H1 (cell line): ENCODE results near the gene HRNR. TPM values are rescaled to one million over a fixed set of nuclear protein-coding genes. Genes with fewer than 3 reads are reported as not detected.

Source experiments
- CTCF ChIA-PET: fragments of 300-600 bp; sonication (Branson Sonifier 250); formaldehyde crosslinking; loops from one replicate; lab custom pipeline; 2021; ENCODE audit not compliant: partially characterized antibody; lab: Charles Lee
- POLR2A ChIA-PET: fragments of 300-600 bp; sonication (Branson Sonifier 250); formaldehyde crosslinking; loops from one replicate; lab custom pipeline; 2021; ENCODE audit warnings: inconsistent platforms; ENCODE audit not compliant: partially characterized antibody; lab: Charles Lee
- DNase-seq, 2 experiments: peaks; one replicate each; pipeline versions ENCODE4 v3.0.0 to v3.0.0-alpha.2; 2010 to 2022; ENCODE audit warnings: low spot score in 2 of 2, low read depth in 1 of 2, mixed read lengths in 1 of 2
- FAIRE-seq: peaks from 2 replicates; lab custom pipeline; 2011; peaks lifted over from hg19 to GRCh38; lab: Jason Lieb, UNC
- H2AFZ ChIP-seq: 2 replicates; pipeline ENCODE4 v1.8.1; 2012; ENCODE audit warnings: low read length, inconsistent platforms
- H2AK5ac ChIP-seq: 2 replicates; pipeline ENCODE4 v1.6.1; 2013; ENCODE audit warnings: low read depth, low read length
- H2BK120ac ChIP-seq: replicated peaks from 2 replicates; pipeline ENCODE3; 2013; ENCODE audit warnings: low read depth, low read length, inconsistent platforms
- H2BK12ac ChIP-seq: 2 replicates; pipeline ENCODE4 v1.6.1; 2013; ENCODE audit warnings: low read depth, low read length
- H2BK15ac ChIP-seq: 2 replicates; pipeline ENCODE4 v1.6.1; 2013; ENCODE audit warnings: low read length
- H2BK20ac ChIP-seq: 2 replicates; pipeline ENCODE4 v1.6.1; 2013; ENCODE audit warnings: low read length
- H2BK5ac ChIP-seq: 2 replicates; pipeline ENCODE4 v1.6.1; 2013; ENCODE audit warnings: low read depth, low read length
- H3K14ac ChIP-seq: 2 replicates; pipeline ENCODE4 v1.6.1; 2013; ENCODE audit warnings: inconsistent platforms; ENCODE audit not compliant: insufficient read length
- H3K18ac ChIP-seq: 2 replicates; pipeline ENCODE4 v1.6.1; 2013; ENCODE audit warnings: low read length; ENCODE audit errors: extremely low read depth
- H3K23ac ChIP-seq: 2 replicates; pipeline ENCODE4 v1.6.1; 2013; ENCODE audit warnings: inconsistent platforms; ENCODE audit not compliant: insufficient read length
- H3K23me2 ChIP-seq: 2 replicates; pipeline ENCODE4 v1.6.1; 2013; ENCODE audit warnings: low read depth, low read length
- H3K27ac ChIP-seq: 2 replicates; pipeline ENCODE4 v1.6.1; 2011; ENCODE audit warnings: low read depth, low read length, inconsistent platforms
- H3K27me3 ChIP-seq, 4 experiments: replicated peaks in 1 of 4; 1 replicate in 1 of 4; 2 replicates in 3 of 4; pipeline versions ENCODE4 v1.6.1 to v1.8.1; 2011 to 2013; ENCODE audit warnings: low read length in 3 of 4, mild to moderate bottlenecking in 3 of 4, inconsistent platforms in 2 of 4, mixed read lengths in 2 of 4, moderate library complexity in 1 of 4; ENCODE audit not compliant: control insufficient read depth in 3 of 4, insufficient read depth in 3 of 4; ENCODE audit errors: extremely low read depth in 1 of 4
- H3K36me3 ChIP-seq, 4 experiments: 2 replicates each; pipeline versions ENCODE4 v1.6.1 to v1.8.1; 2011 to 2013; ENCODE audit warnings: mild to moderate bottlenecking in 4 of 4, low read length in 3 of 4, moderate library complexity in 2 of 4, control low read depth in 1 of 4, inconsistent platforms in 1 of 4; ENCODE audit not compliant: insufficient read depth in 4 of 4, control insufficient read depth in 2 of 4
- H3K4ac ChIP-seq: replicated peaks from 2 replicates; pipeline ENCODE3; 2013; ENCODE audit warnings: low read length, low read depth, mixed read lengths, inconsistent platforms; ENCODE audit not compliant: insufficient read length
- H3K4me1 ChIP-seq, 4 experiments: replicated peaks in 1 of 4; 1 replicate in 1 of 4; 2 replicates in 3 of 4; pipeline versions ENCODE4 v1.6.1 to v1.8.1; 2011 to 2013; ENCODE audit warnings: low read length in 3 of 4, inconsistent platforms in 2 of 4, mixed read lengths in 1 of 4; ENCODE audit not compliant: insufficient read depth in 4 of 4, control insufficient read depth in 3 of 4
- H3K4me2 ChIP-seq, 2 experiments: 2 replicates each; pipeline versions ENCODE4 v1.6.1 to v1.8.1; 2011 to 2013; ENCODE audit warnings: low read depth in 2 of 2, low read length in 2 of 2, control low read depth in 1 of 2, inconsistent platforms in 1 of 2, mild to moderate bottlenecking in 1 of 2; ENCODE audit not compliant: insufficient read depth in 1 of 2
- H3K4me3 ChIP-seq, 4 experiments: fragments of 200-600, 300-600 bp in 1 of 4; sonication (generic), shearing (Covaris generic), sonication (Bioruptor Twin) in 1 of 4; 2 replicates each; pipeline versions ENCODE4 v1.5.1 to v1.8.1; 2011 to 2016; ENCODE audit warnings: low read length in 4 of 4, low read depth in 3 of 4, control low read depth in 2 of 4, inconsistent platforms in 2 of 4, mild to moderate bottlenecking in 2 of 4, mixed read lengths in 1 of 4, moderate library complexity in 1 of 4; ENCODE audit not compliant: insufficient read depth in 2 of 4; ENCODE audit errors: extremely low read depth in 1 of 4
- H3K56ac ChIP-seq: replicated peaks from 2 replicates; pipeline ENCODE3; 2013; ENCODE audit warnings: low read depth, mild to moderate bottlenecking, mixed read lengths, low read length, inconsistent platforms; ENCODE audit not compliant: insufficient read length
- H3K79me1 ChIP-seq: 2 replicates; pipeline ENCODE4 v1.6.1; 2013; ENCODE audit warnings: low read depth, low read length, control low read depth
- H3K79me2 ChIP-seq, 2 experiments: 2 replicates each; pipeline versions ENCODE4 v1.6.1 to v1.8.1; 2012 to 2013; ENCODE audit warnings: low read length in 2 of 2, mild to moderate bottlenecking in 2 of 2, inconsistent platforms in 1 of 2; ENCODE audit not compliant: insufficient read depth in 2 of 2, control insufficient read depth in 1 of 2
- H3K9ac ChIP-seq, 4 experiments: replicated peaks in 1 of 4; 1 replicate in 1 of 4; 2 replicates in 3 of 4; pipeline versions ENCODE4 v1.6.1 to v1.8.1; 2011 to 2013; ENCODE audit warnings: low read depth in 3 of 4, low read length in 3 of 4, control low read depth in 2 of 4, mild to moderate bottlenecking in 2 of 4, moderate library complexity in 2 of 4, inconsistent platforms in 1 of 4; ENCODE audit errors: extremely low read depth in 1 of 4
- H3K9me3 ChIP-seq, 2 experiments: 2 replicates each; pipeline versions ENCODE4 v1.6.1 to v1.8.1; 2012 to 2013; ENCODE audit warnings: mild to moderate bottlenecking in 2 of 2, moderate library complexity in 2 of 2, control low read depth in 1 of 2, inconsistent platforms in 1 of 2, low read depth in 1 of 2, low read length in 1 of 2, mixed read lengths in 1 of 2; ENCODE audit not compliant: insufficient read depth in 2 of 2
- H4K20me1 ChIP-seq, 2 experiments: replicated peaks in 1 of 2; 2 replicates each; pipeline versions ENCODE3 to v1.8.1; 2011 to 2013; ENCODE audit warnings: inconsistent platforms in 2 of 2, low read length in 2 of 2, mild to moderate bottlenecking in 1 of 2; ENCODE audit not compliant: insufficient read depth in 2 of 2, control insufficient read depth in 1 of 2
- H4K5ac ChIP-seq: 2 replicates; pipeline ENCODE4 v1.6.1; 2013; ENCODE audit warnings: low read length, low read depth, mixed read lengths, inconsistent platforms; ENCODE audit not compliant: insufficient read length
- H4K8ac ChIP-seq: 2 replicates; pipeline ENCODE4 v1.8.0; 2013; ENCODE audit warnings: mild to moderate bottlenecking, moderate library complexity, low read length, inconsistent platforms; ENCODE audit not compliant: insufficient read depth; ENCODE audit errors: extremely low read depth
- H4K91ac ChIP-seq: replicated peaks from 2 replicates; pipeline ENCODE3; 2013; ENCODE audit warnings: low read length, mixed read lengths, inconsistent platforms; ENCODE audit not compliant: insufficient read length
- BCL11A ChIP-seq, 2 experiments: IDR thresholded peaks; one replicate each; pipeline ENCODE4 v1.6.1; 2011; ENCODE audit warnings: low read depth in 2 of 2, low read length in 2 of 2, mild to moderate bottlenecking in 2 of 2
- E2F6 ChIP-seq: IDR thresholded peaks from 2 replicates; pipeline ENCODE4 v1.6.1; 2012; ENCODE audit warnings: inconsistent platforms
- GABPA ChIP-seq: IDR thresholded peaks from 2 replicates; pipeline ENCODE4 v1.6.1; 2011; ENCODE audit warnings: mild to moderate bottlenecking, low read length, moderate library complexity, borderline replicate concordance; ENCODE audit not compliant: insufficient read depth
- KDM1A ChIP-seq: fragments of 200-600, 300-600 bp; sonication (generic); IDR thresholded peaks from 2 replicates; pipeline ENCODE4 v1.7.1; 2016; ENCODE audit warnings: mild to moderate bottlenecking, low read length, borderline replicate concordance
- KDM4A ChIP-seq: IDR thresholded peaks from one replicate; pipeline ENCODE4 v1.7.1; 2012; ENCODE audit warnings: low read depth, mild to moderate bottlenecking, moderate library complexity, low read length, inconsistent platforms; ENCODE audit not compliant: severe bottlenecking
- NANOG ChIP-seq: IDR thresholded peaks from 2 replicates; pipeline ENCODE4 v1.6.1; 2011; ENCODE audit warnings: low read length, low read depth, mild to moderate bottlenecking, inconsistent platforms; ENCODE audit not compliant: insufficient read depth, poor library complexity, severe bottlenecking
- PHF8 ChIP-seq: fragments of 200-600 bp; sonication (generic); conservative IDR thresholded peaks from 2 replicates; pipeline ENCODE4 v1.7.1; 2012; ENCODE audit warnings: low read depth, mild to moderate bottlenecking, inconsistent platforms, low read length, moderate library complexity
- RAD21 ChIP-seq, 2 experiments: IDR thresholded peaks in 1 of 2; conservative IDR thresholded peaks in 1 of 2; 2 replicates each; pipeline ENCODE4 v1.6.1; 2011; ENCODE audit warnings: low read depth in 2 of 2, low read length in 2 of 2, improper control_type of control experiment in 1 of 2, inconsistent platforms in 1 of 2, mild to moderate bottlenecking in 1 of 2, moderate library complexity in 1 of 2
- RNF2 ChIP-seq: fragments of 200-900, 300-1000 bp; sonication (generic); IDR thresholded peaks from 2 replicates; pipeline ENCODE4 v1.7.1; 2016; ENCODE audit warnings: borderline replicate concordance, low read depth, mild to moderate bottlenecking, antibody characterized with exemption, low read length; ENCODE audit not compliant: poor library complexity, severe bottlenecking; ENCODE audit errors: missing control alignments
- SUZ12 ChIP-seq: fragments of 200-600 bp; sonication (generic); IDR thresholded peaks from 2 replicates; pipeline ENCODE4 v1.6.1; 2012; ENCODE audit warnings: mild to moderate bottlenecking, inconsistent platforms, low read length, moderate library complexity, mixed read lengths
- TAF1 ChIP-seq: IDR thresholded peaks from 2 replicates; pipeline ENCODE4 v1.6.1; 2011; ENCODE audit warnings: mild to moderate bottlenecking, low read depth, low read length
- TCF12 ChIP-seq: IDR thresholded peaks from 2 replicates; pipeline ENCODE4 v1.6.1; 2011; ENCODE audit warnings: low read depth, mild to moderate bottlenecking, low read length
- YY1 ChIP-seq: IDR thresholded peaks from 2 replicates; pipeline ENCODE4 v1.6.1; 2011; ENCODE audit warnings: low read depth, mild to moderate bottlenecking, low read length
- polyA plus RNA-seq, 7 experiments: library from polyadenylated mRNA; depleted of rRNA in 3 of 7; stranded (reverse) in 5 of 7; unstranded in 2 of 7; fragments of >200 nt in 5 of 7; fragments of 200-250 nt in 2 of 7; gene quantifications; 1 replicate in 5 of 7; 2 replicates in 1 of 7; 4 replicates in 1 of 7; pipeline versions ENCODE4 v1.2.1 to v1.2.3, GENCODE V29; 2011 to 2013; ENCODE audit warnings: missing spikeins in 2 of 7, mixed read lengths in 2 of 7
- total RNA-seq: library from RNA; stranded (reverse); fragmentation: NEBNext Ultra II Directional; extraction: Animal tissue kit (Norgen Biotek cat#: 25700); gene quantifications from 2 replicates; pipeline ENCODE4 v1.2.1, GENCODE V29; 2021

HRNR gene
- total and polyA plus RNA-seq, 2 of the 8 experiments (the other 6 are each of a cell fraction or from before 2014, with no cell fraction given) = not detected

GRCh38 chr1:152191711-152192110, 32.3 kb downstream of the HRNR start:
- Histone ChIP-seq H3K27me3 (no peaks in the 10 kb centered on the region; a peak in 1 of 7 replicates), H2BK120ac (no peak overlapping the region), H3K4me3 (no peak overlapping the region), H3K36me3 (no peaks in the 10 kb centered on the region), H3K56ac (no peak overlapping the region), H2AK5ac (no peak overlapping the region), H3K9me3 (peaks cover 13 to 52% of the 10 kb centered on the region in 2 experiments), H4K5ac (no peak overlapping the region), H3K23me2 (peaks cover 2% of the 10 kb centered on the region; the same call in 1 of the 2 replicates), H3K23ac (no peak overlapping the region), H4K91ac (no peak overlapping the region), H4K20me1 (no peaks in the 10 kb centered on the region), H3K18ac (no peak overlapping the region), H2BK5ac (no peak overlapping the region), H3K27ac (no peak overlapping the region), H3K79me2 (no peaks in the 10 kb centered on the region), H3K14ac (no peak overlapping the region), H2AFZ (no peak overlapping the region), H2BK12ac (no peak overlapping the region), H3K4ac (no peak overlapping the region), H3K79me1 (no peaks in the 10 kb centered on the region), H3K4me1 (no peaks in the 10 kb centered on the region), H2BK20ac (no peak overlapping the region), H3K4me2 (no peak overlapping the region), H3K9ac (no peak overlapping the region), H4K8ac (no peak overlapping the region), H2BK15ac (no peak overlapping the region)
- ChIA-PET POLR2A (no interaction called here), CTCF (no interaction called here)
- FAIRE-seq (no peak), DNase-seq (no peak)
- TF ChIP-seq TCF12 (no peak), E2F6 (no peak), TAF1 (no peak), YY1 (no peak), RNF2 (no peak), PHF8 (no peak), BCL11A (IDR thresholded peaks at IDR 0.05; ENCODE audit: low read depth in 2 of 2, low read length in 2 of 2) (no peak), NANOG (no peak), KDM1A (no peak), KDM4A (no peak), SUZ12 (no peak), RAD21 (IDR thresholded peaks at IDR 0.05 in 1 of 2, conservative IDR thresholded peaks at IDR 0.05 in 1 of 2; ENCODE audit: low read depth in 2 of 2, low read length in 2 of 2) (no peak), GABPA (no peak)
